DMS 273 (cell line): ENCODE results near the gene SNRPD3.
"Not testable (repeated sequence)": the region's sequence is repeated elsewhere in the genome, so short reads cannot be mapped to it uniquely, and the experiment has no call there.

Source experiments
- DNase-seq: peaks from one replicate; lab custom pipeline; 2025; ENCODE audit not compliant: unreplicated experiment; lab: John Stamatoyannopoulos, UW

The SNRPD3 gene

GRCh38 chr22:24590596-24591173 lies 34.9 kb downstream of the SNRPD3 start:
- DNase-seq, result no peak

DNA sequence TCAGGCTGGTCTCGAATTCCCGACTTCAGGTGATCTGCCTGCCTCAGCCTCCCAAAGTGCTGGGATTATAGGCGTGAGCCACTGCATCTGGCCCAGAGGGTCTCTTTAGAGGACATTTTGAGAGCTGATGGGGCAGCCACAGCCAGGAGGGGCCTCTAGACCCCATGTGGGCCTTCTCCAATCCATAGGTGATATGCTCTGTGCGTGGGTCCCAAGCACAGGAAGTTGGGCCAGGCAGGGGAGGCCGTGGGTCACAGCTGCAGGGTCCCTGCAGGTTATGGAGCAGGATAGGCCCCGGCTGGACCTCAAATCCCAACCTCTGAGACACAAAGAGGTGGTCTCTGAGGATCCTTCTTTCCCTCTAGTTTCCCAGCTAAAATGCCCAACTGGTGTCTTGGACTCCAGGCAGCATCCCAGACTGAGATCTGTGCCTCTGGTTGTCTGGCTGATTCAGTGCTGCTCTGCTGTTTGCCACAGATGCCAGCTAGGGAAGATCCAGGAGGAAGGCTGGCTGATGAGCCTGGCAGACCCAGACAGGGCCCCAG lies 35.6 kb downstream of the SNRPD3 start:
- peak; percentile 23 for DNase-seq

DNA sequence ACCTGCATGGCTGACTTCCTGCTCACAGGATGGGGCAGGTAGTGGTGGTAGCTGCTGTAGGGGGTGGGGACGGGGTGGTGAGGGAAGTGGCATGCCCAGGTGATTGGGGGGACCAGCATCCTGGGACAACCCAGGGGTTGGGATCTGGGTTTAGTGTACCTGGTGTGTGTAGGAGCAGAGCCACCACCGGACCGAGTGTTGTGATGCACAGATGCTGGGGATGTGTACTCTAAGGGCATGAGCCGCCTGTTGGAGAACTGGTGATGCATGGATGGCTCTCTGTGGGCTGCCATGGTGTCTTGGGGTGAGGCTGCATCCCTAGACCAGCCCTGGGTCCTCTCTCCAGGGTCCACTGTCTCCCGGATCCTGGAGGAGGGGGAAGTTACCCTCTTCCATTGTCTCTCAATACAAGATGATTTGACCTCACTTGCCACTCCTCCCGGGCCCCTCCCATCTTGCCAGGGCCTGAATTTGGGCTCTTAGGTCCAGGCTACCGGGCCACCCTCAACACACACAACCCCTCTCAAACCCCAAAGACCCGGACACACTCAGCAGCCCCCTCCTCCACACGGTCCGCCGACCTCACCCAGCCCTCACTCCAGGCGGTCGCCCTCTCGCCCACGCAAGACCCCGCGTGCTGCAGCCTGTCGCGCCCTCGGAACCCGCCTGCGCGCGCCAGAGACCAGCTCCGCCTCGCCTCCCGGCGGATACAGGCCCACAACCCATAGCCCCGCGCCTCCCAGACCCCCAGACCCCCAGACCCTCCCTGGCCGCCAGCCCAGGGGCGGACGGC lies 36.5 kb downstream of the SNRPD3 start:
- peak; percentile 47 for DNase-seq

DNA sequence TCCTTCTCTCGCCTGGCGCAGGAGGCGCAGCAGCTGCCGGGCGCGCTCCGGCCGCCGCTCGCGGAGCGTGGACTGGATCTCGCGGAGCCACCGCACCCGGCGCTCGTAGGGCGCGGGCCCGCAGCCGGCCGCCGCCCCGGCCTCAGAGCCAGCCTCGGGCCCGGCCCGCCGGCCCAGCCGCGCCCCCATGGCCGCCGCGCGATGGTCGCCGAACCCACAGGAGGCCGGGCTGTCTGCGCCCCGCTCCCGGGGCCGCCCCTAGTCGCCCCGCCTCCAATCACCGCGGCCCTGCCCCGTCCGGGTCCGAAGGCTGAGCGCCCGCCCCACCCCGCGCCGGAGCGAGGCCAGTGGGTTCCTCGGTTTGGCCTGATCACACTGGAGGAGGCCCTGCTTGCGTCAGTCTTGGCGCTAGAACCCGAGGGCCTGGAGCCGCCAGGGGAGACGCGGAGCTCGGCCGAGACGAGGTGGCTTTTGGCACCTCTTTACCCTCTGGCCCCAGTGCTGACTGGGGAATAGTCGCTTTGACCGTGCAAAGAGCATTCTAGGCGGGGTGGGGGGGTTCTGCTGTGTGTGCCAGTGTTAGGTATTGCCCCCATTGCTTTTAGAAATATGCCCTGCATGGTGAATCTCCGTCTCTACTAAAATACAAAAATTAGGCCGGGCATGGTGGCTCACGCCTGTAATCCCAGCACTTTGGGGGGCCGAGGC lies 37.2 kb downstream of the SNRPD3 start, which contains the start of gene LRRC75B:
TSS of gene LRRC75B (minus strand) at position 223 of the 708 bp plus-strand sequence. CDS start at position 189, 34 bp downstream.
- DNase-seq, result peak; percentile 82

DNA sequence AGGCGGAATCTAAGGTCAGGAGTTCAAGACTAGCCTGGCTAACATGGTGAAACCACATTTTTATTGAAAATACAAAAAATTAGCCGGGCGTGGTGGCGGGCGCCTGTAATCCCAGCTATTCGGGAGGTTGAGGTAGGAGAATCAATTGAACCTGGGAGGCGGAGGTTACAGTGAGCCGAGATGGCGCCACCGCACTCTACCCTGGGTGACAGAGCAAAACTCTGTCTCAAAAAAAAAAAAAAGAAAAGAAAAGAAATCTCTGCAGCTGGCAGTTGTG lies 37.7 kb downstream of the SNRPD3 start:
- not testable (repeated sequence) for DNase-seq

DNA sequence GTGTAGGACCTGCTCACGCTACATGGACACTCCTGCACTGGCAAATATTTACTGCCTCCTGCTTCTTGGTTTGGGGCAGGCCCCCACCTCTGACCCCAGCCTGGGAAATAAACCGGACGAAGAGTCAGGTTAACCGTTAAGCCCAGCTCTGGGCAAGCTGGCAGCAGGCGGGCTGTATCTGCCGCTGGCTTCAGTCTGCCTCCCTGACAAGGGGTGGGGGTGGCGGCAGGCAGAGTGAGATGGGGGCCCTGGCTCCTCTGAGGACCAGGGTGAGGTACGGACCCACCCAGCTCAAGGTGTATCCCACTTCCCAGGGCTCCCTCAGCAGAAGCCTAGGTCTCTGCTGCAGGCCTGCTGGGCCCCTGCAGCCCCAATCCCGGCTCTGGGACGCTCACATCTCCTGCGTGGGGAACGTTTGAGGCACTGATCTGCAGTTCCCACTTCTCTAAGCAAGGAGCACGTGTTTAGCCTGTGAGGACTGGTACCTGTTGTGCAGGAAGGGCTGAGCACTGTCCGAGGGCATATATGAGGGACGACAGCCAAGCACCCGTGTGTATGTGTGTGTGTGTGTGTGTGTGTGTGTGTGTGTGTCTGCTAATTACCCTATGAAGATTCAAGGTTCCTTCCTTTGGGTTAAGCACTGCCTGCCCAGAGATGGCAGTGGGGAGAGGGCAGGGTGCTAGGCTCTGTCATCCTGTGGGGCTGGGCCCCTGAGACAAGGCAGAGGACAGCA lies 38.2 kb downstream of the SNRPD3 start:
- no peak for DNase-seq

- no peak for DNase-seq
These were observed 38.8 kb downstream of the SNRPD3 start for GRCh38 chr22:24594569-24595120.

- DNase-seq, result no peak
These were observed 39.4 kb downstream of the SNRPD3 start for GRCh38 chr22:24595228-24595627.

GRCh38 chr22:24595863-24596262 lies 40.1 kb downstream of the SNRPD3 start:
- no peak for DNase-seq

DNA sequence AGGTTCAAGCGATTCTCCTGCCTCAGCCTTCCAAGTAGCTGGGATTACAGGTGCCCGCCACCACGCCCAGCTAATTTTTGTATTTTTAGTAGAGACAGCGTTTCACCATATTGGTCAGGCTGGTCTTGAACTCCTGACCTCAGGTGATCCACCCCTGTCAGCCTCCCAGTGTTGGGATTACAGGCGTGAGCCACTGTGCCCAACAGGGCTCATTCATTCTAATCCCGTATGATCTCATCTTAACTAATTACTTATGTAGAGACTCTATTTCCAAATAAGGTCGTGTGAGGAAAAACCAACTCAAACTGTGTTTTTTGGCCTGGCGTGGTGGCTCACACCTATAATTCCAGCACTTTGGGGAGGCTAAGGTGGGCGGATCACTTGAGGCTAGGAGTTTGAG lies 41.3 kb downstream of the SNRPD3 start:
- not testable (repeated sequence) for DNase-seq

DNA sequence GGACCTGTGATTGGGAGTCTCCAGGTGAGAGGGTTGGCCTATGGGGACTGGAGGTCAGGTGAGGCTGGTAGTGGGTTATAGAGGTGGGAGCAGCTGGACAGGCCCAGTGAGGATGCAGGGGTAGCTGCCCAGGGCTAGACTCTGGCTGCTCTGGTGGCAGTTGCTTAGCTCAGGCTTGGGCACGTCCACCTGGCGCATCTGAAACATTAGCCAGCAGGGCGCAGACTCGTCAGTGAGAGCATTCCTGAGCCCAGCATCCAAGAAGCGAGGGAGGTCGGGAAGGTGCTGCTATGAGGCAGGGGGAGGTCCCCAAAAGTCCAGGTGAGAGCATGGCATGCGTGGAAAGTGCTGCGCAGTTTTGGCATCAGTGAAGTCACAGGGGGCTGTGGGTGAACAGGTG lies 43.7 kb downstream of the SNRPD3 start:
- DNase-seq, result no peak

- not testable (repeated sequence) for DNase-seq
These were observed 44.3 kb downstream of the SNRPD3 start for GRCh38 chr22:24599958-24600715.

DNA sequence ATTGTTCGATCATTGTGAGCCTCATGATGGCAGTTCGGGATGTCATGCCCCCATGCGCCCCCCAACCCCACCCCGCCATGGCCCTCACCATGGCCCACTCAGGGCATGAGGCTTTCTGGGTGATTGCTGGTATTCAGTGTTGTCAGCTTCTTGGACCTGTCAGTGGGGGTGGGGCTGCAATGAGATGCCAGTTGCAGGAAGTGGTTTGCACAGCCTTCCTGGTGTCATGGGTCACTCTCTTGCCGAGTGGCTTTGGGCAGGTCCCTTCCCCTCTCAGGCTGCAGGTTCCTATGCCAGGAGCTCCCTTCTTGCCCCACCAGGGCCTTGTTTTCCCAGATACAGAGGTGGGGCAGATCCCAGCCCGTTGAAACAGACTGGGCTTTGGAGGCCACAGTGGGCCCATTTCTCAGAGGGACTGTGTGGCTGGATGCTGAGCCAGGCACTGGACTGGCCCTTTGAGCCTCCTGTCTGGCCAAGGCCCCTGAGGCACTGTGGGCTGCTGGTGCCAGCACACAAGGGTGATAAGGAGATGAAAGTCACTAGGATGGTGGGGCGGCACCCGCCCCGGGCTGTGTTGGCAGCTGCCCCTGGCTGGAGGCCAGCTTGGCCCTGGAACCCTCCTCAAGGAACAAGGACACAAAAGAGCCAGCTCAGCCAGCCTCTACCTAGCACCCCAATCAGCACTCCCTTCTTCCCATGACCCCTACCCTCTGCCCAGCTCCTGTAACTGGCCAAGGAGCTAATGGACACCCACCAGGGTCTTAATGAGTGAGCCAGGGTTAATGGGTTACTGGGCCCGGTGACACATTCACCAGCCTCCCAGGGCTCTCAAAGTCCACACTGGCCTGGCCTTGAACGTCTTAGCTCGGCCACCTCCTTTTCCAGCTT lies 45.7 kb downstream of the SNRPD3 start:
- DNase-seq, result peak; percentile 50

DNA sequence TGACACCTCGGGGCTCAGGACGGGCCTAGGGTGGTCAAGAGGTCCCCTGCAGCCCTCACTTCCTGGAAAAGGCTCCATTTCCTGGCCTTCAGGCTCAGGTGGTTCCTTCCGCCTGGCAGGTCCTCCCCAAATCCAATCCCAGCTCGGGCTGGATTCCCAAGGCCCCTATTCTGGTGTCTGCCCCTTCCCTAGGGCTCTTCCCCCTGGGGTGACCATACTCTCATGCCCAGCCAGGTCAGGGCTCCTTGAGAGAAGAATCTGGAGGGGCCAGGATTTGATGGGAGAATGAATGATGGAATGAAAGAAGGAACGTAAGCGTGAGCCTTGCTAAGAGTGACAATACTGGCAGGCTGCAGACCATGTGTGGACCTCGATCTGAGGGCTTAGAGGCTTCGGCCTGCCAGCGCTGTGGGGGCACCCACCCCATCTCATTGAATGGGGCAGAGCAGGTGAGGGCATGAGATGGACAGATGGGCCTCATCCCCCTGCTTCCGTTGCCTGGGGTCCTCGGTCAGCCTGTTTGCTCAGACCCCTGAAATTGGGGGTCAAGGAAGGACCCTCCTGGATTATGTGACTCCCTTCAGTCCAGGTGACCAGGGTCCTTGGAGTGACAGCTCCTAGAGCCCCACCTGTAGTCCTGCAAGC lies 46.4 kb downstream of the SNRPD3 start:
- not testable (repeated sequence) for DNase-seq

DNA sequence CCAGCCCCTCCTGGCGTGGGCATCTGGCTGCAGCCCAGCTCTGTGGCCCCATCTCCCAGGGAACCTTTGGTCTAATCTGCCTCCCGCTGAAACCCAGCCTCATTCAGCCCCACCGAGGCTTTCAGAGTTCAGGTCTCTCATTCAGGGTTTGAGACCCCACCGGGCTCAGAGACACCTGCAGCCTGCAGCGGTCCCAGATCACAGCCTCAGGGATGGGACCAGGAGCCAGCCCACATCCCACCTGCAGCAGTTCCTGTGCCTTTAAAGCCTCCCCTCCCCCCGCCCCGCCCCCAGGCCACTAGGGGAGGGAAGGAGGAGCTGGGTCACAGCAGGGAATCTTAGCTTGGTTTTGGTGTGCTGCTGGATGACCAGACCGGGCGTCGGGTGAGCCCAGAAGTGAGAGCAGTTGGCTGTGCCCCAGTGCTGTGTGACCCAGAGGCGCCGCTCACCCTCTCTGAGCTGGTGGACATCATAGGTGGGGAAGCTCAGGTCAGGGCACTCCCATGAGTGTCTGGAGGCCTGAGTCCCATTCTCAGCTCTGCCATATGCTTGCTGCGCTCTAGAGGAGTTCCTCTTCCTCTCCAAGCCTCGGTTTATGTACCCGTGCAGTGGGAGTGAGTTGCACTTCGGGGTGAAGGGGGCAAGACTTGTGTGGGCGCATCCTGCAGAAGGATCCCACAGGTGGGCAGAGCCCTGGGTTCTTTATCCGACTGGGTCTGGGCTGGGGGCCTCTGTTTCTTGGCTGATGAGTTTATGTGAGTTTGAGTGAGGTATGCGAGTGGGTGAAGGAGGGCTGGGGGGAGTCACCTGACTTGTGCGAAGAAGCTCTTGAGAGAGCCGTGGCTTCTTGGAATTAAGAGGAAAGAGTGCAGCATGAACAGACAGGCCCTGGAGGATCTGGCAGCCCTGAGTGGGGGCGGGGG lies 47.3 kb downstream of the SNRPD3 start, which contains the start of gene GGT1:
TSS of gene GGT1 (plus strand) at position 347 of the 923 bp plus-strand sequence. CDS start 7,889 bp downstream, outside the sequence.
- not testable (repeated sequence) for DNase-seq

DNA sequence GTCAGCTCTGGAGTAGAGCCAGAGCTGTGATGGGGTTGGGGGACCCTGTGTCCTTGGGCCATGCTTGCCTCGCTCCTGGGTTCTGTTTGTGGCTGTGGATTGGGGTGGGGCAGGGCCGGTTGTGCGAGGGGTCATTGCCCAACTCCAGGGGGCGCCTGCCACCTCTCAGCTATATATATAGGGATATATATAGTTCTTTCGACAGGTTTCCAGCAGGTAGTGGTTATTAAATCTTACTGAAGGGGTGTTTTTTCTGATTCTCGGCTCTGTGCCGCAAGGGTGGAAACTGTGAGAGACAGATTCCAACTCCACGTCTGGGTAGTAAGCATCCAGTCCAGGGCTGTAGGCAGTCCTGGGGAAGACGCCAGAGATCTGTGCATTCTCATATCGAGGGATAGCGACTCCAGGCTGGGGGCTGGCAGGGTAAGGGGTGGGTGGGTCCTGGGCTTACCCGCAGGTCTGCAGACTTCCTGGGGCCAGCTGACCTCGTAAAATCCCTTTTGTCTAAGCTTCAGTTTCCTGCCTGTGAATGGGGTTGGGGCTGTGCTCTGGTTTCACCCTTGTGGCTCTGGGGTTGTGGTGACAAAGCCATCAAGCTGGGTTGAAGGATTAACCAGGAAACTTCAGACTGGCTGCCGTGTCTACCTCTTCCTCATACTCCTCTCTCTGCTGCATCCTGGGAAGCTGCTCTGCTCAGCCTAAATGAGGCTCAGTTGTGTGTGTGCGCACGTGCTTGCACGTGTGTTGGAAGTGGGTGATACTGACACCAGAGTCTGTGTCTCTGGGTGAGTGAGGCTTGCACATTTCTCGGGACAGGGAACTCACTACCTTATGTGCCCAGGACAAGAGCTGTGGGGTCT lies 48.2 kb downstream of the SNRPD3 start:
- DNase-seq, result peak; percentile 48
